PC-9 (cell line): Measurements from ENCODE around the gene CCDC150. TPM values are rescaled to one million over a fixed set of nuclear protein-coding genes. Genes with fewer than 3 reads are reported as not detected.

Experiments used
- BruUV-seq: library from RNA; stranded (reverse); fragments of 400-500 nt; replicated peaks from 2 replicates; lab custom pipeline; 2021; lab: Mats Ljungman, UMichigan
- CTCF ChIA-PET: fragments of 300-600 bp; sonication (Branson Sonifier 250); formaldehyde crosslinking; loops from one replicate; lab custom pipeline; 2022; ENCODE audit warnings: antibody characterized with exemption; lab: Charles Lee
- POLR2A ChIA-PET: fragments of 300-600 bp; sonication (Branson Sonifier 250); formaldehyde crosslinking; loops from one replicate; lab custom pipeline; 2022; ENCODE audit warnings: antibody characterized with exemption; ENCODE audit not compliant: unreplicated experiment; lab: Charles Lee
- DNase-seq, 2 experiments: peaks; one replicate each; pipeline versions ENCODE4 v3.0.0 to v3.0.0-alpha.2; 2015 to 2022; ENCODE audit warnings: mixed read lengths in 1 of 2
- H2AFZ ChIP-seq: fragments of 200-600 bp; sonication (generic); 2 replicates; pipeline ENCODE4 v1.8.1; 2017; ENCODE audit warnings: antibody characterized with exemption
- H3F3A ChIP-seq: fragments of 200-600 bp; sonication (generic); 2 replicates; pipeline ENCODE4 v1.8.1; 2017; ENCODE audit warnings: antibody characterized with exemption, mild to moderate bottlenecking, low read depth; ENCODE audit not compliant: insufficient read depth
- H3K27ac ChIP-seq: fragments of 200-600 bp; sonication (generic); 2 replicates; pipeline ENCODE4 v1.6.1; 2016; ENCODE audit warnings: mixed run types
- H3K27me3 ChIP-seq: fragments of 200-600 bp; sonication (generic); 2 replicates; pipeline ENCODE4 v1.6.1; 2016; ENCODE audit warnings: low read depth, mixed run types; ENCODE audit not compliant: insufficient read depth
- H3K36me3 ChIP-seq: fragments of 200-600 bp; sonication (generic); 2 replicates; pipeline ENCODE4 v1.6.1; 2016; ENCODE audit warnings: low read depth, mixed run types
- H3K4me1 ChIP-seq: fragments of 200-600 bp; sonication (generic); replicated peaks from 2 replicates; pipeline ENCODE4 v1.6.1; 2016; ENCODE audit warnings: mixed run types; ENCODE audit not compliant: insufficient read depth
- H3K4me2 ChIP-seq: fragments of 200-600 bp; sonication (generic); 2 replicates; pipeline ENCODE4 v1.6.1; 2017; ENCODE audit warnings: mixed run types
- H3K4me3 ChIP-seq: fragments of 200-600 bp; sonication (generic); 2 replicates; pipeline ENCODE4 v1.6.1; 2016; ENCODE audit warnings: mixed run types
- H3K79me2 ChIP-seq: fragments of 200-600 bp; sonication (generic); 2 replicates; pipeline ENCODE4 v1.6.1; 2017; ENCODE audit warnings: low read depth, mixed run types
- H3K9me2 ChIP-seq: fragments of 200-600 bp; sonication (generic); 2 replicates; pipeline ENCODE4 v1.8.1; 2017; ENCODE audit warnings: mild to moderate bottlenecking; ENCODE audit not compliant: insufficient read depth
- H3K9me3 ChIP-seq: fragments of 200-600 bp; sonication (generic); 2 replicates; pipeline ENCODE4 v1.8.1; 2016; ENCODE audit warnings: low read depth; ENCODE audit not compliant: insufficient read depth
- H4K20me1 ChIP-seq: fragments of 200-600 bp; sonication (generic); 2 replicates; pipeline ENCODE4 v1.8.1; 2017; ENCODE audit not compliant: insufficient read depth
- CTCF ChIP-seq: fragments of 200-600 bp; sonication (generic); conservative IDR thresholded peaks from 2 replicates; pipeline ENCODE4 v1.6.1; 2017; ENCODE audit warnings: mixed run types, antibody characterized with exemption, mild to moderate bottlenecking, moderate library complexity
- EZH2 ChIP-seq: fragments of 200-600 bp; sonication (generic); IDR thresholded peaks from 2 replicates; pipeline ENCODE4 v1.8.0; 2017; ENCODE audit warnings: antibody characterized with exemption, low read depth
- intact Hi-C: fragments of 100-400 bp; cut with micrococcal nuclease; formaldehyde crosslinking; loops from one replicate; pipeline ENCODE4 v1.10.0; 2022; ENCODE audit not compliant: unreplicated experiment
- total RNA-seq: library from RNA; stranded (reverse); gene quantifications from 2 replicates; pipeline ENCODE4 v1.2.3, GENCODE V29; 2021

The CCDC150 gene
- total RNA-seq, 1 experiment from 2014 or later = 9.8 TPM

- no peaks in the 10 kb centered on the region for H3K9me2 ChIP-seq
- intact Hi-C loops = no loop called here
- H3K79me2 ChIP-seq = no peaks in the 10 kb centered on the region
- no peak for DNase-seq
- H2AFZ ChIP-seq = no peak overlapping the region
- no peaks in the 10 kb centered on the region for H4K20me1 ChIP-seq
- ChIA-PET POLR2A (no interaction called here), CTCF (no interaction called here)
- no peak overlapping the region for H3K4me3 ChIP-seq
- H3K4me1 ChIP-seq = no peaks in the 10 kb centered on the region
- BruUV-seq = no TSS peak
- 0 out of 2 replicates have a peak, but pooled peaks cover 2% of the 10 kb centered on the region for H3K36me3 ChIP-seq
- TF ChIP-seq EZH2 = no peak
- no peak for TF ChIP-seq CTCF
- no peak overlapping the region for H3K27ac ChIP-seq
- H3F3A ChIP-seq = no peaks in the 10 kb centered on the region
- no peak overlapping the region for H3K4me2 ChIP-seq
- H3K27me3 ChIP-seq = no peaks in the 10 kb centered on the region
- H3K9me3 ChIP-seq = 0 out of 2 replicates have a peak, but pooled peaks cover 5% of the 10 kb centered on the region
Measured at GRCh38 chr2:196652869-196653268, 13.4 kb downstream of the CCDC150 start.

- Histone ChIP-seq H3K4me3 (no peak overlapping the region), H3K27me3 (no peaks in the 10 kb centered on the region), H2AFZ (no peak overlapping the region), H3K79me2 (no peaks in the 10 kb centered on the region), H3K9me3 (0 out of 2 replicates have a peak, but pooled peaks cover 5% of the 10 kb centered on the region), H3K9me2 (no peaks in the 10 kb centered on the region), H3F3A (no peaks in the 10 kb centered on the region), H3K4me2 (no peak overlapping the region), H3K4me1 (no peaks in the 10 kb centered on the region), H4K20me1 (no peaks in the 10 kb centered on the region), H3K36me3 (0 out of 2 replicates have a peak, but pooled peaks cover 2% of the 10 kb centered on the region), H3K27ac (no peak overlapping the region)
- no TSS peak for BruUV-seq
- CTCF ChIA-PET = no interaction called here
- no peak for DNase-seq
- intact Hi-C loops = no loop called here
- TF ChIP-seq EZH2 (no peak), CTCF (no peak)
- POLR2A ChIA-PET = no interaction called here
Measured at GRCh38 chr2:196653843-196654242, 14.3 kb downstream of the CCDC150 start.

- TF ChIP-seq EZH2 (no peak), CTCF (no peak)
- no peaks in the 10 kb centered on the region for H3K4me1 ChIP-seq
- POLR2A ChIA-PET = no interaction called here
- H3K9me3 ChIP-seq = 0 out of 2 replicates have a peak, but pooled peaks cover 5% of the 10 kb centered on the region
- H3K27ac ChIP-seq = no peak overlapping the region
- H3K27me3 ChIP-seq = no peaks in the 10 kb centered on the region
- CTCF ChIA-PET = no interaction called here
- H3K79me2 ChIP-seq = no peaks in the 10 kb centered on the region
- no peaks in the 10 kb centered on the region for H3F3A ChIP-seq
- no peaks in the 10 kb centered on the region for H4K20me1 ChIP-seq
- intact Hi-C loops = no loop called here
- no peak for DNase-seq
- no peak overlapping the region for H2AFZ ChIP-seq
- H3K4me2 ChIP-seq = no peak overlapping the region
- H3K9me2 ChIP-seq = no peaks in the 10 kb centered on the region
- H3K36me3 ChIP-seq = 0 out of 2 replicates have a peak, but pooled peaks cover 2% of the 10 kb centered on the region
- H3K4me3 ChIP-seq = no peak overlapping the region
- BruUV-seq = no TSS peak
Measured at GRCh38 chr2:196655761-196656160, 16.2 kb downstream of the CCDC150 start.
